GM12801 (cell line): ENCODE measurements around the gene TRAPPC2L.

Experiments
- TF ChIP-seq, protein P1 (sequence below): IDR thresholded peaks from one replicate; pipeline ENCODE4 v1.5.1; 2011; ENCODE audit warnings: control low read depth; ENCODE audit not compliant: insufficient read length; ENCODE audit errors: extremely low read depth

TRAPPC2L gene

DNA sequence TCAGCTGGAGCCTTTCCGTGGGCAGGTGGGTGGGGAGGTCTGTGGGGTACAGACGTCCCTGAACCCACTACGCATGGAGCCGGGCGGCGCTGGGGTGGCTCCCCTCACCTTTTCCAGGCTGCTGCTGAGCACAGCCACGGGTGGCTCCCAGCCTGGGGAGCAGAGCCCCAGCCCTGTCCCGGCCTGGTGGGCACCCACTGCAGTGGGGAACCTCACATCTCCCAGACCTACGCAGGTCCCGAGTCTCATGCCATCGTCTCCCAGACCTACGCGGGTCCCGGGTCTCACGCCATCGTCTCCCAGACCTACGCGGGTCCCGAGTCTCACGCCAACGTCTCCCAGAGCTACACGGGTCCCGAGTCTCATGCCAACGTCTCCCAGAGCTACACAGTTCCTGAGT is 28.2 kb upstream of the TRAPPC2L start:
- TF ChIP-seq, protein P1, sequence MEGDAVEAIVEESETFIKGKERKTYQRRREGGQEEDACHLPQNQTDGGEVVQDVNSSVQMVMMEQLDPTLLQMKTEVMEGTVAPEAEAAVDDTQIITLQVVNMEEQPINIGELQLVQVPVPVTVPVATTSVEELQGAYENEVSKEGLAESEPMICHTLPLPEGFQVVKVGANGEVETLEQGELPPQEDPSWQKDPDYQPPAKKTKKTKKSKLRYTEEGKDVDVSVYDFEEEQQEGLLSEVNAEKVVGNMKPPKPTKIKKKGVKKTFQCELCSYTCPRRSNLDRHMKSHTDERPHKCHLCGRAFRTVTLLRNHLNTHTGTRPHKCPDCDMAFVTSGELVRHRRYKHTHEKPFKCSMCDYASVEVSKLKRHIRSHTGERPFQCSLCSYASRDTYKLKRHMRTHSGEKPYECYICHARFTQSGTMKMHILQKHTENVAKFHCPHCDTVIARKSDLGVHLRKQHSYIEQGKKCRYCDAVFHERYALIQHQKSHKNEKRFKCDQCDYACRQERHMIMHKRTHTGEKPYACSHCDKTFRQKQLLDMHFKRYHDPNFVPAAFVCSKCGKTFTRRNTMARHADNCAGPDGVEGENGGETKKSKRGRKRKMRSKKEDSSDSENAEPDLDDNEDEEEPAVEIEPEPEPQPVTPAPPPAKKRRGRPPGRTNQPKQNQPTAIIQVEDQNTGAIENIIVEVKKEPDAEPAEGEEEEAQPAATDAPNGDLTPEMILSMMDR, result no peak

DNA sequence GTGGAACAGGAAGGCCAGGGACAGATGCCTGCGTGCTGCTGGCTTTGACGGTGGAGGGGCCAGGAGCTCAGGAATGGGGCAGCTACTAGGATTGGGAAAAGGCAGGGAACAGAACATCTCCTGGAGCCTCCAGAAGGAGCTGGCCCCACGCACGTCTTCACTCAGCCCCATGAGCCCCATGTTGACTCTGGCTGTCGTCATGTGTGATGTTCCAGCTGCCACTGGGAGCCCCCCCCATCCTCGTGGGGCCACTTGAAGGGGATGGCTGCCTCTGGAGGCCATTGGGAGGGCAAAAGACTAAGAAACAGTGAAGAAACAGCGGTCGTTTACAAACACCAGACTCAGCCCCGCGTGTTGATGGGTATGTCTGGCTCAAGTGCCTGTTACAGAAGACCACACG is 26.7 kb upstream of the TRAPPC2L start:
- TF ChIP-seq, protein P1, result no peak

DNA sequence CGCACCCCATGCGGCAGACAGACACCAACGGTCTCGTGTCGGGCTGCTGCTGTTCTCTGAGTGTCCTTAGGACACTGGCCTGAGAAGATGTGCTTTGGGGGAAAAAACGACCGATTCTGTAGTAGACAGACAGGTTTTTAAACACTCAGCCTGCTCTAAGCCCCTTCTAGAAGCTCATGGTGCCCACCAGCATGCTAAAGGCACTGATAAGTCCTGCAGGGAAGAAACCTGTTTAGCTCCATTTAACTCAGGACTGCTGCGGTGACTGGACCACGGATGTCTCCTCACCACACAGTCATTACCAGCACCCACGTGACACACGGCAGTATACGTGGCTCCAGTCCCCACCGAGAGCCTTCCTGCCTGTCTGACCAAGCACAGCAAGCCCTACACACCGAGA is 26.1 kb upstream of the TRAPPC2L start:
- TF ChIP-seq, protein P1, result no peak

- TF ChIP-seq, protein P1, result no peak
These were observed 25.1 kb upstream of the TRAPPC2L start for GRCh38 chr16:88831838-88832237.

DNA sequence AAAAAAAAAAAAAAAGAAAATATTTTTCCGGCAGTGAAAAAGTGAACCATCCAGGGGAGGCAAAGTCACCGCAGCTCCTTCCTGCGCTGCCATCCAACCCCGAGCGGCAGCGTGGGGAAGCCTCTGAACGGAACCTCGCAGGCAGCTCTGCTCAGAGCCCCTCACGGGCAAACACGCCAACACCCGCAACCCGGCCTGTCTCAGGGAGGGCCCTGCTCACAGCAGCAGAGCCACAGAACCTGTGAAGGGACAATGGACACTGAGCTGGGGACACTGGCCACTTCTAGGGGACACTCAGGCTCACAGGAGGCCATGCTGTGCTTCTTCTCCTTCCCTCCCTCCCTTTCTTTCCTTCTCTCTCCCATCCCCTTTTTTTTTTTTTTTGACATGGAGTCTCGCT is 23.8 kb upstream of the TRAPPC2L start:
- TF ChIP-seq, protein P1, result no peak

DNA sequence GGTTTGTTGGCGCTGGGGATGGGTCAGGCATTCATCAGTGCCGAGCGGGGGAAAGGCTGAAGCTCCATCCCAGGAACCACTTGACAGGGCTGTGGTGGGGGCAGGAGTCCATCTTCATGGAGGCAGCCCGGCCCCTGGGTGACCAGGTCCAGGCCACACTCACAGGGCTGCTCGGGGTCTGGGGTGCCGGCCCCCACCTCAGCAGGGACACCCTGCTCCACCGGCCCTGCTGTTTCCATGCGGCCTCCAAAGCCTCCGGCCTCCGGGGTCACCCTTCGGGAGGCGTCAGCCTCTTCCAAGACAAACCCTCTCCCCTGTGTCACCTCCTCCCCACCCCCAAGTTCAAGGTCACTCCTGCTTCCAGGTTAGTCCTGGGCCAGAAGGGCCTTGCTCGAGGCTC is 22.3 kb upstream of the TRAPPC2L start:
- TF ChIP-seq, protein P1, result no peak

DNA sequence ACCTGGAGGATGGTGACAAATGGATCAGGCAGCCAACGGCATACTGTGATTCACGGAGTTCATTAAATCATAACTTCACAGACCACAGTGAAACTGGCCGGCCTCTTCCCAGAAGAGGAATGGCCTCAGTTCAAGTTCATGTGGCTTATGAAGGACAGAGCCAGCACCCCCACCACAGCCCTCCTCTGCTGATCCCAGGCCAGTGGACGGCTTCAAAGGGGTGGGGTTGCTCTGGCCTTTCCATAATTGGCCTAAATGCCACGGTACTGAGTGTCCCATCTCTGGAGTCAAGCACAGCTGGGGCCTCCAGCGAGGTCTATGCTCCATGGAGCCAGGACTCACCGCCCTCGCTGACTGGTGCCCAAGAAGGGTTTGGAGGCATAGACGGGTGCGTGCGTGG is 21.5 kb upstream of the TRAPPC2L start:
- TF ChIP-seq, protein P1, result no peak

GRCh38 chr16:88835818-88836217 is 21.1 kb upstream of the TRAPPC2L start:
- TF ChIP-seq, protein P1, result no peak
